ENCODE data around the gene AGPAT4. TPM values are rescaled to one million over a fixed set of nuclear protein-coding genes. Genes with fewer than 3 reads are reported as not detected.

AGPAT4 gene
- polyA plus RNA-seq, 1 donor (not counting 4 experiments of a cell fraction or from before 2014, with no cell fraction given) = 8.4 TPM

- H2AFZ ChIP-seq (ENCODE audit: control insufficient read depth, low read length) = no peak overlapping the region
- no peak overlapping the region for H3K9ac ChIP-seq (ENCODE audit: control insufficient read depth, extremely low read depth, insufficient read depth, low read length)
- H3K4me2 ChIP-seq (ENCODE audit: control insufficient read depth, extremely low read depth, insufficient read depth, low read depth, low read length) = no peak overlapping the region
- no peaks in the 10 kb centered on the region for H3K79me2 ChIP-seq (ENCODE audit: control insufficient read depth, insufficient read depth, low read length)
- H3K27me3 ChIP-seq (ENCODE audit: control insufficient read depth, extremely low read depth, insufficient read depth, low read length) = no peaks in the 10 kb centered on the region
- TF ChIP-seq CTCF (optimal IDR thresholded peaks at IDR 0.05 in 1 of 3, IDR thresholded peaks at IDR 0.05 in 1 of 3, conservative IDR thresholded peaks at IDR 0.05 in 1 of 3; ENCODE audit: extremely low read depth in 1 of 3, insufficient read depth in 2 of 3, low read length in 3 of 3) (no peak), EZH2 (IDR thresholded peaks at IDR 0.05; ENCODE audit: low read length) (no peak)
- FAIRE-seq (no peak), DNase-seq (ENCODE audit: low read depth, low spot score) (no peak)
- no peak overlapping the region for H3K27ac ChIP-seq (ENCODE audit: control insufficient read depth, insufficient read depth, low read length)
- no peaks in the 10 kb centered on the region for H3K9me3 ChIP-seq (ENCODE audit: control insufficient read depth, low read depth, low read length)
- H3K4me1 ChIP-seq (ENCODE audit: control insufficient read depth, extremely low read depth, insufficient read depth, low read length) = no peaks in the 10 kb centered on the region
- H3K4me3 ChIP-seq (ENCODE audit: control insufficient read depth in 2 of 3, extremely low read depth in 1 of 3, insufficient read depth in 2 of 3, low read depth in 1 of 3, low read length in 3 of 3) = no peak overlapping the region
- no peaks in the 10 kb centered on the region for H3K9me1 ChIP-seq (ENCODE audit: control insufficient read depth, extremely low read depth, insufficient read depth, low read length)
- H4K20me1 ChIP-seq (ENCODE audit: control insufficient read depth, extremely low read depth, insufficient read depth, low read length) = no peaks in the 10 kb centered on the region
- no peaks in the 10 kb centered on the region for H3K36me3 ChIP-seq (ENCODE audit: control insufficient read depth in 2 of 2, extremely low read depth in 1 of 2, insufficient read depth in 2 of 2, low read length in 2 of 2)
- dilution Hi-C loops (cut with MboI; ENCODE audit: extremely low pct_ligation_motif_present, low sequenced_read_pairs) = no loop called here
Observed at GRCh38 chr6:161199850-161200249, 74.0 kb downstream of the AGPAT4 start.

GRCh38 chr6:161198783-161199460, 74.9 kb downstream of the AGPAT4 start:
- no peaks in the 10 kb centered on the region for H3K79me2 ChIP-seq (ENCODE audit: control insufficient read depth, insufficient read depth, low read length)
- no peak overlapping the region for H3K27ac ChIP-seq (ENCODE audit: control insufficient read depth, insufficient read depth, low read length)
- no peak overlapping the region for H3K9ac ChIP-seq (ENCODE audit: control insufficient read depth, extremely low read depth, insufficient read depth, low read length)
- FAIRE-seq (no peak), DNase-seq (ENCODE audit: low read depth, low spot score) (no peak)
- H3K4me2 ChIP-seq (ENCODE audit: control insufficient read depth, extremely low read depth, insufficient read depth, low read depth, low read length) = no peak overlapping the region
- H3K9me1 ChIP-seq (ENCODE audit: control insufficient read depth, extremely low read depth, insufficient read depth, low read length) = no peaks in the 10 kb centered on the region
- H4K20me1 ChIP-seq (ENCODE audit: control insufficient read depth, extremely low read depth, insufficient read depth, low read length) = no peaks in the 10 kb centered on the region
- H3K4me3 ChIP-seq (ENCODE audit: control insufficient read depth in 2 of 3, extremely low read depth in 1 of 3, insufficient read depth in 2 of 3, low read depth in 1 of 3, low read length in 3 of 3) = no peak overlapping the region
- TF ChIP-seq EZH2 (IDR thresholded peaks at IDR 0.05; ENCODE audit: low read length) (no peak), CTCF (optimal IDR thresholded peaks at IDR 0.05 in 1 of 3, IDR thresholded peaks at IDR 0.05 in 1 of 3, conservative IDR thresholded peaks at IDR 0.05 in 1 of 3; ENCODE audit: extremely low read depth in 1 of 3, insufficient read depth in 2 of 3, low read length in 3 of 3) (no peak)
- dilution Hi-C loops (cut with MboI; ENCODE audit: extremely low pct_ligation_motif_present, low sequenced_read_pairs) = no loop called here
- H3K4me1 ChIP-seq (ENCODE audit: control insufficient read depth, extremely low read depth, insufficient read depth, low read length) = no peaks in the 10 kb centered on the region
- no peak overlapping the region for H2AFZ ChIP-seq (ENCODE audit: control insufficient read depth, low read length)
- H3K9me3 ChIP-seq (ENCODE audit: control insufficient read depth, low read depth, low read length) = no peaks in the 10 kb centered on the region
- no peaks in the 10 kb centered on the region for H3K27me3 ChIP-seq (ENCODE audit: control insufficient read depth, extremely low read depth, insufficient read depth, low read length)
- no peaks in the 10 kb centered on the region for H3K36me3 ChIP-seq (ENCODE audit: control insufficient read depth in 2 of 2, extremely low read depth in 1 of 2, insufficient read depth in 2 of 2, low read length in 2 of 2)
